GM04504 (cell line): ENCODE measurements around the gene WLS.
"Not testable (repeated sequence)": the region's sequence is repeated elsewhere in the genome, so short reads cannot be mapped to it uniquely, and the experiment has no call there.

Experiments used
- DNase-seq: peaks from one replicate; pipeline ENCODE4 v3.0.0-alpha.2; 2012; ENCODE audit warnings: low read depth

Gene WLS

GRCh38 chr1:68165665-68166064 is 66.7 kb downstream of the WLS start:
- no peak for DNase-seq

GRCh38 chr1:68164918-68165317 is 67.4 kb downstream of the WLS start:
- no peak for DNase-seq

GRCh38 chr1:68163220-68163619 is 69.1 kb downstream of the WLS start:
- DNase-seq: no peak

- DNase-seq: no peak
These were observed 69.6 kb downstream of the WLS start for GRCh38 chr1:68162761-68163160.

- not testable (repeated sequence) for DNase-seq
These were observed 70.7 kb downstream of the WLS start for GRCh38 chr1:68161672-68162071.

GRCh38 chr1:68160935-68161334 is 71.4 kb downstream of the WLS start:
- DNase-seq: not testable (repeated sequence)

GRCh38 chr1:68160021-68160420 is 72.3 kb downstream of the WLS start:
- no peak for DNase-seq

- no peak for DNase-seq
These were observed 73.5 kb downstream of the WLS start for GRCh38 chr1:68158837-68159236.

- DNase-seq: no peak
These were observed 74.9 kb downstream of the WLS start for GRCh38 chr1:68157416-68157815.

GRCh38 chr1:68151690-68152089 is 80.6 kb downstream of the WLS start:
- no peak for DNase-seq

GRCh38 chr1:68149907-68150306 is 82.4 kb downstream of the WLS start:
- no peak for DNase-seq

- no peak for DNase-seq
These were observed 83.1 kb downstream of the WLS start for GRCh38 chr1:68149110-68149798.

GRCh38 chr1:68148631-68149030 is 83.7 kb downstream of the WLS start:
- DNase-seq: no peak

- no peak for DNase-seq
These were observed 84.7 kb downstream of the WLS start for GRCh38 chr1:68147534-68148171.

- DNase-seq: no peak
These were observed 86.8 kb downstream of the WLS start for GRCh38 chr1:68145418-68146126.

GRCh38 chr1:68144856-68145255 is 87.5 kb downstream of the WLS start:
- DNase-seq: no peak

GRCh38 chr1:68143633-68144032 is 88.7 kb downstream of the WLS start:
- DNase-seq: no peak

- no peak for DNase-seq
These were observed 89.9 kb downstream of the WLS start for GRCh38 chr1:68142461-68142860.

GRCh38 chr1:68142036-68142435 is 90.3 kb downstream of the WLS start:
- DNase-seq: no peak

- DNase-seq: peak; percentile 21
These were observed 91.0 kb downstream of the WLS start for GRCh38 chr1:68141071-68142021.

- no peak for DNase-seq
These were observed 91.8 kb downstream of the WLS start for GRCh38 chr1:68140536-68140935.

- no peak for DNase-seq
These were observed 96.1 kb downstream of the WLS start for GRCh38 chr1:68136187-68136586.
